IMR-90 (cell line): ENCODE measurements around the gene HOXA5. TPM values are rescaled to one million over a fixed set of nuclear protein-coding genes. Genes with fewer than 3 reads are reported as not detected.

ENCODE experiments used
- ATAC-seq: fragments of 200-7000 bp; cut with Tn5 transposase; 2 replicates; pipeline ENCODE4 v1.9.1; 2020; ENCODE audit warnings: low read depth, mild to moderate bottlenecking, moderate library complexity
- BruUV-seq: library from RNA; stranded (reverse); fragments of 400-500 nt; replicated peaks from 2 replicates; lab custom pipeline; 2021; lab: Mats Ljungman, UMichigan
- CTCF ChIA-PET: fragments of 300-600 bp; formaldehyde crosslinking; extraction: SDS; loops from one replicate; lab custom pipeline; 2021; ENCODE audit warnings: antibody characterized with exemption; lab: Yijun Ruan, JAX
- POLR2A ChIA-PET: fragments of 300-600 bp; sonication (Branson Sonifier 250); formaldehyde crosslinking; loops from one replicate; lab custom pipeline; 2022; ENCODE audit warnings: antibody characterized with exemption; ENCODE audit not compliant: unreplicated experiment; lab: Charles Lee
- DNase-seq: peaks from one replicate; pipeline ENCODE4 v3.0.0; 2013
- H2AFZ ChIP-seq: replicated peaks from 2 replicates; pipeline ENCODE3; 2013; ENCODE audit warnings: low read length, mild to moderate bottlenecking; ENCODE audit not compliant: poor library complexity
- H2AK5ac ChIP-seq: 2 replicates; pipeline ENCODE4 v1.6.1; 2013; ENCODE audit warnings: low read depth, low read length, inconsistent platforms
- H2AK9ac ChIP-seq: replicated peaks from 2 replicates; pipeline ENCODE3; 2013; ENCODE audit warnings: mild to moderate bottlenecking, low read depth, low read length, moderate library complexity; ENCODE audit not compliant: poor library complexity
- H2BK120ac ChIP-seq: 2 replicates; pipeline ENCODE4 v1.6.1; 2013; ENCODE audit warnings: low read depth, low read length, inconsistent platforms
- H2BK15ac ChIP-seq: 3 replicates; pipeline ENCODE4 v1.6.1; 2013; ENCODE audit warnings: low read depth, low read length, inconsistent platforms
- H2BK20ac ChIP-seq: 2 replicates; pipeline ENCODE4 v1.6.1; 2013; ENCODE audit warnings: low read depth, mild to moderate bottlenecking, inconsistent platforms, low read length, moderate library complexity
- H2BK5ac ChIP-seq: 2 replicates; pipeline ENCODE4 v1.6.1; 2013; ENCODE audit warnings: mild to moderate bottlenecking, low read depth, low read length, inconsistent platforms; ENCODE audit not compliant: poor library complexity, severe bottlenecking
- H3K14ac ChIP-seq: replicated peaks from 2 replicates; pipeline ENCODE4 v1.6.1; 2013; ENCODE audit warnings: low read depth, low read length, inconsistent platforms
- H3K18ac ChIP-seq: 2 replicates; pipeline ENCODE4 v1.6.1; 2013; ENCODE audit warnings: low read depth, low read length, control low read depth
- H3K23ac ChIP-seq: 2 replicates; pipeline ENCODE4 v1.6.1; 2013; ENCODE audit warnings: low read depth, low read length, inconsistent platforms
- H3K27ac ChIP-seq: 2 replicates; pipeline ENCODE4 v1.5.1; 2013; ENCODE audit warnings: mild to moderate bottlenecking, control low read depth, low read length; ENCODE audit not compliant: insufficient read depth
- H3K27me3 ChIP-seq: 2 replicates; pipeline ENCODE4 v1.6.1; 2013; ENCODE audit warnings: low read length; ENCODE audit not compliant: control insufficient read depth, insufficient read depth
- H3K36me3 ChIP-seq: 2 replicates; pipeline ENCODE4 v1.6.1; 2013; ENCODE audit warnings: low read length, mixed read lengths; ENCODE audit not compliant: control insufficient read depth, insufficient read depth
- H3K4ac ChIP-seq: 2 replicates; pipeline ENCODE4 v1.6.1; 2013; ENCODE audit warnings: low read depth, low read length, inconsistent platforms
- H3K4me1 ChIP-seq: 2 replicates; pipeline ENCODE4 v1.6.1; 2013; ENCODE audit warnings: low read length, mixed read lengths; ENCODE audit not compliant: control insufficient read depth, insufficient read depth
- H3K4me2 ChIP-seq: 2 replicates; pipeline ENCODE4 v1.6.1; 2013; ENCODE audit warnings: low read depth, mild to moderate bottlenecking, control low read depth, low read length, moderate library complexity
- H3K4me3 ChIP-seq: 2 replicates; pipeline ENCODE4 v1.5.1; 2013; ENCODE audit warnings: low read depth, mild to moderate bottlenecking, control low read depth, low read length, moderate library complexity; ENCODE audit not compliant: insufficient read depth
- H3K56ac ChIP-seq: 2 replicates; pipeline ENCODE4 v1.6.1; 2013; ENCODE audit warnings: low read length, inconsistent platforms; ENCODE audit not compliant: insufficient read depth; ENCODE audit errors: extremely low read depth
- H3K79me1 ChIP-seq, 2 experiments: 2 replicates each; pipeline ENCODE4 v1.6.1; 2013; ENCODE audit warnings: low read length in 2 of 2, inconsistent platforms in 1 of 2, low read depth in 1 of 2
- H3K9ac ChIP-seq: 2 replicates; pipeline ENCODE4 v1.6.1; 2013; ENCODE audit warnings: low read depth, low read length, control low read depth
- H3K9me1 ChIP-seq: 2 replicates; pipeline ENCODE4 v1.6.1; 2013; ENCODE audit warnings: low read length, inconsistent platforms; ENCODE audit not compliant: insufficient read depth
- H3K9me3 ChIP-seq: 2 replicates; pipeline ENCODE4 v1.6.1; 2013; ENCODE audit warnings: low read length; ENCODE audit not compliant: control insufficient read depth, insufficient read depth
- H4K20me1 ChIP-seq: 2 replicates; pipeline ENCODE4 v1.6.1; 2013; ENCODE audit warnings: low read length, inconsistent platforms; ENCODE audit not compliant: insufficient read depth
- H4K5ac ChIP-seq: 2 replicates; pipeline ENCODE4 v1.6.1; 2013; ENCODE audit warnings: mild to moderate bottlenecking, low read depth, low read length, control low read depth
- H4K8ac ChIP-seq, 2 experiments: 2 replicates each; pipeline ENCODE4 v1.6.1; 2013; ENCODE audit warnings: low read depth in 2 of 2, low read length in 2 of 2, control low read depth in 1 of 2, inconsistent platforms in 1 of 2
- H4K91ac ChIP-seq: 2 replicates; pipeline ENCODE4 v1.6.1; 2013; ENCODE audit warnings: low read depth, low read length, inconsistent platforms; ENCODE audit not compliant: insufficient read depth
- CHD1 ChIP-seq: IDR thresholded peaks from 2 replicates; pipeline ENCODE4 v1.6.1; 2012; ENCODE audit warnings: low read depth, low read length, improper control_type of control experiment
- MXI1 ChIP-seq: IDR thresholded peaks from 2 replicates; pipeline ENCODE4 v1.6.1; 2012; ENCODE audit warnings: low read depth, mild to moderate bottlenecking, low read length, moderate library complexity, borderline replicate concordance
- SMC3 ChIP-seq: fragments of 150-350 bp; IDR thresholded peaks from 2 replicates; pipeline ENCODE4 v1.6.1; 2016; ENCODE audit warnings: low read depth, mild to moderate bottlenecking, antibody characterized with exemption, low read length, moderate library complexity
- WGBS, 2 experiments: methylation state at CpG; one replicate each; pipeline versions ENCODE4 v1.1.5 to v1.1.7; 2013; ENCODE audit warnings: missing lambda C conversion rate in 2 of 2; ENCODE audit not compliant: insufficient read length in 1 of 2; ENCODE audit errors: extremely low coverage in 2 of 2; 5-methylcytosine and 5-hydroxymethylcytosine counted together
- dilution Hi-C: fragments of 300-500 bp; cut with HindIII; formaldehyde crosslinking; loops from one replicate; pipeline ENCODE4 v1.14.3; 2018; ENCODE audit warnings: low sequenced_read_pairs; ENCODE audit not compliant: unreplicated experiment
- in situ Hi-C: fragments of 300-500 bp; cut with MboI; formaldehyde crosslinking; loops from 3 replicates; pipeline ENCODE4 v1.14.3; 2019; ENCODE audit warnings: low sequenced_read_pairs, inconsistent platforms, mixed read lengths
- intact Hi-C: fragments of 100-400 bp; cut with micrococcal nuclease; formaldehyde crosslinking; loops from 2 replicates; pipeline ENCODE4 v1.10.0; 2022
- polyA plus RNA-seq, 3 experiments: library from polyadenylated mRNA; depleted of rRNA; stranded (reverse); fragments of >200 nt; gene quantifications; 2 replicates each; pipeline ENCODE4 v1.2.3, GENCODE V29; 2012; ENCODE audit warnings: low replicate concordance in 1 of 3
- total RNA-seq: library from RNA; depleted of rRNA; stranded (reverse); fragments of >200 nt; gene quantifications from 2 replicates; pipeline ENCODE4 v1.2.3, GENCODE V29; 2012
- TF ChIP-seq, protein P1 (sequence below): conservative IDR thresholded peaks from 2 replicates; pipeline ENCODE4 v1.5.1; 2012; ENCODE audit warnings: mild to moderate bottlenecking, low read depth, low read length, improper control_type of control experiment
- TF ChIP-seq, protein P2 (sequence below): fragments of 150-350 bp; IDR thresholded peaks from 2 replicates; pipeline ENCODE4 v1.6.1; 2016; ENCODE audit warnings: low read depth, mild to moderate bottlenecking, low read length, moderate library complexity, borderline replicate concordance

HOXA5 gene
- total and polyA plus RNA-seq, 2 of the 4 experiments (the other 2 are of a cell fraction): 19.9 to 29.4 TPM

DNA sequence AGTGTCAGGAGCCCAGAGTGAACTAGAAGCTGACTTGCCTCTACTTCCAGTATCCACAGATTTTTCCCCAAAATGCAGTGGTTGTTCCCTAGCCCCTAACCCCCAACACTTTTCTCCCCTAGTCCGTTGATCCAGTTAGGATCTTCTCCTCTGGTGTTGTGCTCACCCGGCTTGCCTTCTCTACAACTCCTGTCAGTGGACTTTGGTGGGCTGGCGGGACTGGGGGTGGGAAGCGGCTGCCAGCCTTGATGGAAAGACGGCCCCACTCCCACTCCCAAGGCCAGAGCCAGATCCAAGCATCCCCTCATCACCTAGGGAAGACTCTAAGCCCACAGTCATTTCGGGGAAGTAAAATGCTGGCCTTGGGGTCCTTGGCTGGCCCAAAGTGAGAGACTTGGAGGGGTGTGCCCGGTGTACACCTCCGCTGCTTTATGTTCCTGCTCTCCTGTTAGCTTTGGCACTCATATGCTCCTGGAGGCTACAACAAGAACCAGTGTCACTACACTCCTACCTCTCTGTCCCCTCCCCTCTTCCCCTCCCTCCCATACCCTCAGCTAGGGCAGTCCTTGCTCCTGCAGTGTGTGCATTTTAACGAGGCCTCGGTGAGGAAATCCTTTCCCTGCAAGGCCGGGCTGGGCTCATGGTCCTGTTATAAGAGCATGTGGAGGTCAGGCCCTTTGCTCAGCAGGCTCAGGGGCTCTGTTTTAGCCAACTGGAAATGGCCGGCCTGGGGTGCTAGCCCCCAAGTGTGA lies 31.6 kb upstream of the HOXA5 start (continued):
- no peak for TF ChIP-seq SMC3

DNA sequence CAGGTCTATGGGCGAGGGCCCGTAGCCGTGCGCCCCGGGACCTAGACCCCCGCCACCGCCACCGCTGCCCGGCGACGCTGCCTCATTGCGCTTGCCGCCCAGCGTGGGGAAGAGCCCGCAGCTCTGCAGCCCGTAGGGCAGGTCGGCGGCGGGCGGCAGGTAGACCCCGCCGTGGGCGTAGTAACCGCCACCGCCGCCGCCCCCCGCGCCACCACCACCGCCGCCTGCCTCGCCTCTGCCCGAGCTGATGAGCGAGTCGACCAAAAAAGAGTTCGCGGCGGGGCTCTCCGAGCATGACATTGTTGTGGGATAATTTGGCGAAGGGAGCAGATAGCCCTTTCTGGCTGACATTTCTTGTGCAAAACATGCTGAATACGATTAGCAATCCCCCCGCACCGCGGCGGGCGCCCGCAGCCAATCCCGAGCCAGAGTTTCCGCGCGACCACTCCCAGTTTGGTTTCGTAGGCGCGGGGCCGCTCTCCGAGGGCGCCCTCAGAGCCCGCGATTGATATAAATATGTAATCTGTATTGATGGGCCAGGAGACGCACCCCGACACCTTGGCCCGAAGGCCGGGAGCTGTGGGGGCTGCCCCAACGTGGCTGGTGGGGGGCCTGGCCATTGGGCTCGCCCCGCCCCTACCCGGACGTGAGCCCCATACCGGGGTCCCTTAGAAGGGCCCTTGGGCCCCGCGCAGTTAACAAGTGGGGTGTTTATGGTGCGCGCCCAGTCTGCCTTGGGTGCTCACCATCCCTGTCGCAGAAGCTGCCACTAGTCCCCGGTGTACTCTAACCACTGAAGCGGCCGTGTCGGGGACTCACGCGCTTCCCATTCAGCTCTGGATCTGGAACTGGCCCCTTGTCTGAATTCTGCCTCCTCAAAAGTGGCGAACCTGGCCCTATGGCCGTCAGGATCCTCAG lies 30.7 kb upstream of the HOXA5 start, which contains the start of gene HOXA10:
TSS of gene HOXA10 (minus strand) at position 365 of the 918 bp plus-strand sequence. CDS start at position 351, 14 bp downstream.
- Histone ChIP-seq H2AFZ (peak within 1 kb of the TSS; percentile 54), H2BK120ac (no peak within 1 kb of the TSS), H2AK9ac (no peak within 1 kb of the TSS), H4K20me1 (peaks cover 19% of the 10 kb centered on the region; the same call in 1 of the 2 replicates), H3K36me3 (no peaks in the 10 kb centered on the region), H3K23ac (no peak within 1 kb of the TSS; the same call in 1 of the 2 replicates), H4K91ac (no peak within 1 kb of the TSS), H2BK5ac (no peak within 1 kb of the TSS), H3K9ac (no peak within 1 kb of the TSS), H3K79me1 (no peaks in the 10 kb centered on the region), H3K9me1 (no peaks in the 10 kb centered on the region), H4K8ac (no peak within 1 kb of the TSS), H3K18ac (no peak within 1 kb of the TSS), H3K14ac (no peak within 1 kb of the TSS), H3K27ac (no peak within 1 kb of the TSS), H3K27me3 (peaks cover 88% of the 10 kb centered on the region), H2BK20ac (no peak within 1 kb of the TSS), H3K56ac (no peak within 1 kb of the TSS), H3K9me3 (peaks cover 7% of the 10 kb centered on the region; the same call in 1 of the 2 replicates), H3K4ac (no peak within 1 kb of the TSS), H2BK15ac (no peak within 1 kb of the TSS), H2AK5ac (no peak within 1 kb of the TSS), H3K4me1 (no peaks in the 10 kb centered on the region), H3K4me2 (peak within 1 kb of the TSS; percentile 46), H4K5ac (no peak within 1 kb of the TSS), H3K4me3 (peak within 1 kb of the TSS; percentile 38)
- DNase-seq (no peak), ATAC-seq (no peak)
- in situ Hi-C loops (no loop called here), dilution Hi-C loops (no loop called here), intact Hi-C loops (no loop called here)
- no TSS peak for BruUV-seq
- TF ChIP-seq CHD1 (no peak), SMC3 (no peak), MXI1 (no peak)
- TF ChIP-seq, protein P1, sequence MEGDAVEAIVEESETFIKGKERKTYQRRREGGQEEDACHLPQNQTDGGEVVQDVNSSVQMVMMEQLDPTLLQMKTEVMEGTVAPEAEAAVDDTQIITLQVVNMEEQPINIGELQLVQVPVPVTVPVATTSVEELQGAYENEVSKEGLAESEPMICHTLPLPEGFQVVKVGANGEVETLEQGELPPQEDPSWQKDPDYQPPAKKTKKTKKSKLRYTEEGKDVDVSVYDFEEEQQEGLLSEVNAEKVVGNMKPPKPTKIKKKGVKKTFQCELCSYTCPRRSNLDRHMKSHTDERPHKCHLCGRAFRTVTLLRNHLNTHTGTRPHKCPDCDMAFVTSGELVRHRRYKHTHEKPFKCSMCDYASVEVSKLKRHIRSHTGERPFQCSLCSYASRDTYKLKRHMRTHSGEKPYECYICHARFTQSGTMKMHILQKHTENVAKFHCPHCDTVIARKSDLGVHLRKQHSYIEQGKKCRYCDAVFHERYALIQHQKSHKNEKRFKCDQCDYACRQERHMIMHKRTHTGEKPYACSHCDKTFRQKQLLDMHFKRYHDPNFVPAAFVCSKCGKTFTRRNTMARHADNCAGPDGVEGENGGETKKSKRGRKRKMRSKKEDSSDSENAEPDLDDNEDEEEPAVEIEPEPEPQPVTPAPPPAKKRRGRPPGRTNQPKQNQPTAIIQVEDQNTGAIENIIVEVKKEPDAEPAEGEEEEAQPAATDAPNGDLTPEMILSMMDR: no peak
- TF ChIP-seq, protein P2, sequence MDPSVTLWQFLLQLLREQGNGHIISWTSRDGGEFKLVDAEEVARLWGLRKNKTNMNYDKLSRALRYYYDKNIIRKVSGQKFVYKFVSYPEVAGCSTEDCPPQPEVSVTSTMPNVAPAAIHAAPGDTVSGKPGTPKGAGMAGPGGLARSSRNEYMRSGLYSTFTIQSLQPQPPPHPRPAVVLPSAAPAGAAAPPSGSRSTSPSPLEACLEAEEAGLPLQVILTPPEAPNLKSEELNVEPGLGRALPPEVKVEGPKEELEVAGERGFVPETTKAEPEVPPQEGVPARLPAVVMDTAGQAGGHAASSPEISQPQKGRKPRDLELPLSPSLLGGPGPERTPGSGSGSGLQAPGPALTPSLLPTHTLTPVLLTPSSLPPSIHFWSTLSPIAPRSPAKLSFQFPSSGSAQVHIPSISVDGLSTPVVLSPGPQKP: no peak
- CTCF ChIA-PET: no interaction called here
- WGBS, 2 experiments: 4% methylated on average over 19 of the region's 82 CpGs; no CpG with 5 or more reads in 1 of the 2 experiments
- POLR2A ChIA-PET: interaction anchor here (0.5 kb wide), 1 partner anchor 1820 kb away, joined by 3 read pairs; no protein-coding TSS in a partner anchor
